ENCODE measurements around the gene PLPP4.

The PLPP4 gene

GRCh38 chr10:120634659-120635058, 177.6 kb downstream of the PLPP4 start:
- no peak overlapping the region for H3K4me2 ChIP-seq (ENCODE audit: low read length)
- TF ChIP-seq CTCF (IDR thresholded peaks at IDR 0.05; ENCODE audit: low read depth, low read length, poor library complexity, severe bottlenecking), result peak; percentile 47
- no peak for TF ChIP-seq EZH2phosphoT487 (IDR thresholded peaks at IDR 0.05; ENCODE audit: borderline replicate concordance, low read length)
- H4K20me1 ChIP-seq (ENCODE audit: control insufficient read depth, insufficient read depth, low read depth, low read length), result no peaks in the 10 kb centered on the region

More at GRCh38 chr10:120634659-120635058, 177.6 kb downstream of the PLPP4 start:
- 0 out of 2 replicates have a peak, but pooled peaks cover 2% of the 10 kb centered on the region for H3K27me3 ChIP-seq (ENCODE audit: control insufficient read depth, low read length)
- no peak overlapping the region for H3K4me3 ChIP-seq (ENCODE audit: low read length)
- H3K79me2 ChIP-seq (ENCODE audit: control insufficient read depth, low read length), result no peaks in the 10 kb centered on the region
- no peak overlapping the region for H3K27ac ChIP-seq (ENCODE audit: low read depth, low read length)
- H3K36me3 ChIP-seq (ENCODE audit: control insufficient read depth, low read length), result no peaks in the 10 kb centered on the region
- no peaks in the 10 kb centered on the region for H3K9me2 ChIP-seq (replicated peaks; ENCODE audit: control insufficient read depth, low read length)
- H3F3A ChIP-seq (ENCODE audit: control insufficient read depth, insufficient read depth), result no peaks in the 10 kb centered on the region
- H3K9me3 ChIP-seq (ENCODE audit: control insufficient read depth, insufficient read depth, low read length), result no peaks in the 10 kb centered on the region
- H3K4me1 ChIP-seq (ENCODE audit: control insufficient read depth, low read length), result no peaks in the 10 kb centered on the region
